Breast epithelium (tissue), 3 donors: ENCODE results near the gene TBCK.

Experiments
- CTCF ChIP-seq, 3 donors: fragments of 450-650 bp; IDR thresholded peaks; one replicate each; pipeline ENCODE4 v1.5.1; 2016 to 2017; ENCODE audit warnings: antibody characterized with exemption in 3 of 3, mild to moderate bottlenecking in 3 of 3, moderate library complexity in 3 of 3
- POLR2A ChIP-seq: fragments of 450-650 bp; IDR thresholded peaks from one replicate; pipeline ENCODE4 v1.6.1; 2016; ENCODE audit warnings: antibody characterized with exemption, mild to moderate bottlenecking, moderate library complexity
- POLR2AphosphoS5 ChIP-seq, 3 donors: sonication (generic); formaldehyde crosslinking; IDR thresholded peaks; one replicate each; pipeline ENCODE4 v1.6.1; 2017; ENCODE audit warnings: antibody characterized with exemption in 3 of 3

- TF ChIP-seq CTCF (IDR thresholded peaks at IDR 0.05) = no peak
- no peak for TF ChIP-seq POLR2AphosphoS5 (IDR thresholded peaks at IDR 0.05)
- no peak for TF ChIP-seq POLR2A
Measured at GRCh38 chr4:106316773-106317409, 882 bp upstream of the TBCK start.
